HT-29 (cell line): ENCODE measurements around the gene GBP2. TPM values are rescaled to one million over a fixed set of nuclear protein-coding genes. Genes with fewer than 3 reads are reported as not detected.

Experiments
- DNase-seq: peaks from one replicate; pipeline ENCODE4 v3.0.0-alpha.2; 2015; ENCODE audit warnings: low spot score
- total RNA-seq: library from RNA; depleted of rRNA; stranded (reverse); fragments of >200 nt; shearing (Covaris generic); gene quantifications from 2 replicates; pipeline ENCODE4 v1.2.3, GENCODE V29; 2014; rRNA removed

The GBP2 gene
- total RNA-seq, 1 experiment from 2014 or later: 11.0 TPM

DNA sequence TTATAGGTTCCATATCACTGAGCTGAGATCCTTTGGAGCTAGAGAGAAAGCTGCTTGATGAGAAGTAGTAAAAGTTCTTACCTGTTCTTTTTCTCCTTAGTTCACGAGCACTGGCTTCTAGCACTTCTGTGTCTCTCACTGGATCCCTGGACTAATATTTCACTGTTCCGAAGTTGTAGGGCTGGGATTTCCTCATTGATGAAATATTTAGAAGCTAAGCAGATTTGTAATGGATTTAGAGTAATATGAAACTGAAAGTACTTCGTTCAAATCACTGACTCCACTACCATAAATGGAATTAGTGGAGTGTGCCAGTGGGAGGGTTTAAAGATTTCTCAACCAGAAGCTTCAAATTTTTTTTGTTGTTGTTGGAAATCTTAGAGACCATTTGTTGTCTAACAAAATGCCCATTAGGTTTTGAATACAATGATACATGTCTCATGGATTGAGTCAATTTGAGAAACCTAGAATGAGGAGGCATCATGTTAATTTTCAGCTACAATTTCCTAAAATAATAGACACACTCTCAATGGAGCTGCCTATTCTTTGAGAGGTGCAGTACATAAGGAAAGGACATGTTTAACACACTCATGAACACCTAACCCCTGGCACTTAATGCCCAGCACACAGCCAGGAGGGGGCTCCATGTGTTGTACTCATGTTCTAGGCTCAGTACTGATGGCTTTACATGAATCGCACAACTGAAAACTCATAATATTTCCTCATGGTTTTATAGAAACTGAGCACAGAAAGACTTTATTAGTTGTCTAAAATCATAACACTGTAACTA, 60.6 kb downstream of the GBP2 start, which contains the start of gene GBP1:
TSS of gene GBP1 (minus strand) at position 130 of the 790 bp plus-strand sequence. CDS start 1,974 bp downstream, outside the sequence.
- DNase-seq: peak; percentile 24

DNA sequence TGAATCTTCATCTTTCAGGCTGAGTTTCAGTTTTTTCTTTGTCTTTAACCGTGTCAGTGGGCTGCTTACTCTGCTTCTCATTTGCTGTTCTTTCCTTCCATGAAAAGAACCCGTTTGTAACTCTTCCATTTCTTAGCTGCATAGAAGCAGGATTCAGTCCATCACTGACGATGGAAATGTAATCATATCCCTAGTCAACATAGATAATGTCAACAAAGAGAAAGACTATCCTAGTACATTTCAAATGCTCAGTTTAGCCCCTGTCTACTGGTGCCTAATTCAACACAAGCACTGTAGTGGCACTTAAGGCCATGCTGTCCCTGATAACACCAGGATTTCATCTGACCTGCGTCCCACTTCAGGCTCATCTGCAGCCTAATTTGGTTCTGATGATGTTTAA, 61.3 kb downstream of the GBP2 start:
- no peak for DNase-seq

DNA sequence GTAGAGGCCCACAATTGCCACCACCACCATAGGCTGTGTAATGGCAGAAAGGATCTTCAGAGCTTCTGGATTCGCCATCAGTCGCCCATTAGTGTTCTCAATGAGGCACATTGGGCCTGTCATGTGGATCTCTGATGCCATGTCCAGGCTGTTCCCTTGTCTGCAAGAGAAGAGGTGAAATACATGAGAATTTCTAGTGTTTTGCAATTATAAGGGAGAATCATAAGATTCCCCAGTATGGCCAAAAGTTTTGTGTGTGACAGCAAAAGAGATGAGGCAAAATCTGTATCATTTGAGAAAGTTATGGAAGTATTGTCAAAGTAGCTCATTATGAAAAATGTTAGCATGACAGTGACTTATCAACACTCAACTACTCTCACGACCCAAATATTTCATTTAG, 62.8 kb downstream of the GBP2 start:
- no peak for DNase-seq

DNA sequence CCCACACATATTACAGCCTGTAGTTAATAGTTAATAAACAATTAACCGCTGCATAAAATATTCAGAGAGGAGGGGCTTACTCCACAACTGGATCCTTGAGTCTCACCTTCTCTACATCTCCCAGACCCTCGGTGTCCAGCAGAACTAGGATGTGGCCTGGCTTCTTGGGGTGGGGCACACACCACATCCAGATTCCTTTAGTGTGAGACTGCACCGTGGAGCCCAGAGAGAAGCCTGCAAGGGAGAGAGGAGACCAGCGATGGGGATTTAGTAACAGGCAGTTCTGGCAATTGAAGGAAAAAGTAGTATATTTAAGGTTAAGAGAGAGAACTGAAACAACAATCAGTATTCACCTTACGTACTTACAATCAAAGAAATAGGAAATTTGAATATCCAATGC, 65.8 kb downstream of the GBP2 start:
- DNase-seq: no peak

Other genes with a start within 250 kb of the GBP2 start
- 19.2 and 22.8 TPM in 2 replicates for gene GTF2B, start 234.5 kb downstream of the GBP2 start, total RNA-seq
- gene KYAT3, start 133.5 kb downstream of the GBP2 start, total RNA-seq: 7.3 and 8.8 TPM in 2 replicates
- 8.4 and 9.3 TPM in 2 replicates for gene RBMXL1, start 133.5 kb downstream of the GBP2 start, total RNA-seq
- gene GBP3, start 103.2 kb downstream of the GBP2 start, total RNA-seq: 8.6 and 9.2 TPM in 2 replicates
- 1.8 and 2.7 TPM in 2 replicates for gene GBP1, start 60.9 kb downstream of the GBP2 start, total RNA-seq
- not detected in 2 replicates for gene GBP7, start 49.9 kb upstream of the GBP2 start, total RNA-seq
- gene GBP4, start 72.8 kb upstream of the GBP2 start, total RNA-seq: 0.23 and 0.47 TPM in 2 replicates
- gene GBP5, start 146.7 kb upstream of the GBP2 start, total RNA-seq: 0.03 TPM in 1 of 2 replicates, not detected in the other
- gene GBP6, start 237.9 kb upstream of the GBP2 start, total RNA-seq: not detected in 2 replicates